RWPE2 (cell line): ENCODE results near the gene PUM1.

Experiments used
- ATAC-seq: fragments of 200-7000 bp; cut with Tn5 transposase; 3 replicates; pipeline ENCODE4 v1.9.1; 2021; ENCODE audit warnings: low read depth
- DNase-seq: peaks from one replicate; pipeline ENCODE4 v3.0.0-alpha.2; 2020; ENCODE audit warnings: low spot score
- H3K27ac ChIP-seq: fragments of 450-650 bp; 2 replicates; pipeline ENCODE4 v1.5.1; 2017; ENCODE audit warnings: mild to moderate bottlenecking; ENCODE audit not compliant: poor library complexity, severe bottlenecking
- H3K27me3 ChIP-seq: fragments of 250-450 bp; sonication (Bioruptor Pico); 2 replicates; pipeline ENCODE4 v1.5.1; 2021; ENCODE audit warnings: mild to moderate bottlenecking, moderate library complexity; ENCODE audit not compliant: insufficient read depth, poor library complexity, severe bottlenecking
- H3K36me3 ChIP-seq: fragments of 250-450 bp; sonication (Bioruptor Pico); 2 replicates; pipeline ENCODE4 v1.5.1; 2020; ENCODE audit warnings: low read depth, mild to moderate bottlenecking, moderate library complexity
- H3K4me1 ChIP-seq: fragments of 250-450 bp; sonication (Bioruptor Pico); 2 replicates; pipeline ENCODE4 v1.5.1; 2021; ENCODE audit warnings: mild to moderate bottlenecking, moderate library complexity; ENCODE audit not compliant: insufficient read depth, poor library complexity, severe bottlenecking
- H3K4me3 ChIP-seq: fragments of 250-450 bp; sonication (Bioruptor Pico); 2 replicates; pipeline ENCODE4 v1.5.1; 2021; ENCODE audit warnings: mild to moderate bottlenecking, moderate library complexity; ENCODE audit not compliant: severe bottlenecking
- H3K9me3 ChIP-seq: fragments of 250-450 bp; sonication (Bioruptor Pico); 2 replicates; pipeline ENCODE4 v1.5.1; 2021; ENCODE audit warnings: mild to moderate bottlenecking, moderate library complexity; ENCODE audit not compliant: severe bottlenecking
- CTCF ChIP-seq: fragments of 450-650 bp; IDR thresholded peaks from one replicate; pipeline ENCODE4 v1.5.1; 2017; ENCODE audit warnings: mild to moderate bottlenecking, moderate library complexity; ENCODE audit not compliant: poor library complexity, severe bottlenecking

The PUM1 gene

DNA sequence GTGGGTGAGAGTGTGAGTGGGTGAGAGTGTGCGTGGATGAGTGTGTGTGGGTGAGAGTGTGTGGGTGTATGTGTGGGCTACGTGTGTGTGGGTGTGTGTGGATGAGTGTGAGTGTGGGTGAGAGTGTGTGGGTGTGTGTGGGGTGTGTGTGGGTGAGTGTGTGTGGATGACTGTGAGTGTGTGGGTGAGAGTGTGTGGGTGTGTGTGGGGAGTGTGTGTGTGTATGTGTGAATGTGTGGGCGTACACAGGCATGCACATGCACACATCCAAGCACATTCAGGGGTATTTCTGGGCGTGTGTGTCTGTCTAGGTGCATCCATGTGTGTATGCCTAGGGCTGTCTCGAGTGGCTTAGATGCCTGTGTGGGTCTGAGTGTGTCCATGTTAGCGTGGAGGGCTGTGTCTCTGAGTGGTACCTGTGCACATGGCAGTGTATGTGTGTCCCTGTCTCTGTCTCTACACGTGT, 171.0 kb downstream of the PUM1 start:
- Histone ChIP-seq H3K27ac (no peak overlapping the region), H3K9me3 (no peaks in the 10 kb centered on the region), H3K4me3 (no peak overlapping the region), H3K4me1 (no peaks in the 10 kb centered on the region), H3K36me3 (no peaks in the 10 kb centered on the region), H3K27me3 (no peaks in the 10 kb centered on the region)
- TF ChIP-seq CTCF, result no peak
- DNase-seq (no peak), ATAC-seq (0 out of 3 replicates have a peak, but pooled peaks have one; percentile 29)

DNA sequence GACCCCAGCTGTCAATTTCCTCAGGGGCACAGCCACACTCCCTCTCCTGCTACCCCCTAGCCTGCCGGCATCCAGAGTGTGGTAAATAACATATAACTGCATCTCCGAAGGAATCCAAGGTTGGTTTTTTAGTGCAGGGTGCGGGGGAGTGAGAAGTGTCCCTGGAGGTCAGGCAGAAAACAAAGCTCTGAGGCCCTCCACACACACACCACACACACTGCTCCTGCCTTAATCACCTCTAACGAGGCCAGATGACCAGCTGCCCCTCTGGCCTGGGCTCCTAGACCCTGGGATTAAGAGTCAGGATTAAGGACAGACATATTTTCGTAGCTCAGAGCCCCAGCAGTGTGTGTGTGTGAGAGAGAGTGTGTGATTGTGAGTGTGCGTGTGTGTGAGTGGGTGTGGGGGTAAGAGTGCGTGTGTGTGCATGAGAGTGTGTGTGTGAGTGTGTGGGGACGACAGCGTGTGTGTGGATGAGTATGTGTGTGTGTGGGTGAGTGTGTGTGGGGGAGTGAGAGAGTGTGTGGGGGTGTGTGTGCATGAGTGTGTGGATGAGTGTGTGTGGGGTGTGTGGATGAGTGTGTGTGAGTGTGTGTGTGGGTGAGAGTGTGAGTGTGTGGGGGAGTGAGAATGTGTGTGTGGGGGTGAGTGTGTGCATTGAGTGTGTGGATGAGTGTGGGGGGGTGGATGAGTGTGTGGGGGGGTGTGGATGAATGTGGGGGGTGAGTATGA, 171.6 kb downstream of the PUM1 start:
- ATAC-seq (no peak), DNase-seq (no peak)
- Histone ChIP-seq H3K4me1 (no peaks in the 10 kb centered on the region), H3K9me3 (no peaks in the 10 kb centered on the region), H3K36me3 (no peaks in the 10 kb centered on the region), H3K27ac (no peak overlapping the region), H3K27me3 (no peaks in the 10 kb centered on the region), H3K4me3 (no peak overlapping the region)
- no peak for TF ChIP-seq CTCF

- Histone ChIP-seq H3K36me3 (no peaks in the 10 kb centered on the region), H3K27me3 (no peaks in the 10 kb centered on the region), H3K4me1 (no peaks in the 10 kb centered on the region)
Observed at GRCh38 chr1:30892671-30893073, 172.8 kb downstream of the PUM1 start.

GRCh38 chr1:30891227-30891552, 174.3 kb downstream of the PUM1 start:
- no peaks in the 10 kb centered on the region for H3K4me1 ChIP-seq
- H3K36me3 ChIP-seq, result no peaks in the 10 kb centered on the region
- no peak for TF ChIP-seq CTCF
- H3K27ac ChIP-seq, result no peak overlapping the region
- ATAC-seq (no peak), DNase-seq (no peak)
- no peaks in the 10 kb centered on the region for H3K27me3 ChIP-seq
- no peak overlapping the region for H3K4me3 ChIP-seq
- no peaks in the 10 kb centered on the region for H3K9me3 ChIP-seq

More at GRCh38 chr1:30892671-30893073, 172.8 kb downstream of the PUM1 start:
- Histone ChIP-seq H3K27ac (no peak overlapping the region), H3K9me3 (no peaks in the 10 kb centered on the region), H3K4me3 (no peak overlapping the region)
- DNase-seq (no peak), ATAC-seq (no peak)
- TF ChIP-seq CTCF, result no peak

DNA sequence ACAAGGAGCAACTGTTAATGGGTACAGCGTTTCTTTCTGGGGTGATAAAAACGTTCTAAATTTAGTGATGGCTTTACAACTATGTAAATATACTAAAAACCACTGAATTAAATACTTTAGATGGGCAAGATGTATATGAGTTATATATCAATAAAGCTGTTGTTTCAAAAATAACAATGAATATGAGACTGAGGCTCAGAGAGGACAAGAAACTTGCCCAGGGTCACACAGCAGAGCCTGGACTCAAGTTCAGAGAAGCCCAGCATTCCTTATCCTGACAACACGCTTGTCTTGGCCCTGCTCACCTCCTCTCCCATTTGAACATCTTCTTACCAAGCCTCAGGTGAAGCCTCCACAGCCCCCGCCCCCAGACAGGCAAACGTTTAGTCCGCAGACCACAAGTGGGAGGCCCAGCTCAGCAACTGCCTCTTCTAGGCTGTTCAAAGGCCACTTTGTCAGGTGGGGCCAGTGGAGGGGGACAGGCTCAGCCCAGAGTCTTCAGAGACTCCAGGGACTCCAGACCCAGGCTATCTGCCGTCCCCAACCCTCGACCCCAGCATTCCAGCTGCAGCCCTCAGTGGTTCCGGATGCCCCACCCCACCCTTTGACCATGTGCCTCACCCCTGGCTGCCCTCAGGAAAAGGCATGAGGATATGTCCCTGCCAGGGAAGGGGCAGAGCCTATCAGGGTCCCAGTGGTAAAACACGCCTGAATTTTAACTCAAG, 174.9 kb downstream of the PUM1 start:
- TF ChIP-seq CTCF, result no peak
- Histone ChIP-seq H3K27ac (no peak overlapping the region), H3K36me3 (no peaks in the 10 kb centered on the region), H3K4me1 (no peaks in the 10 kb centered on the region), H3K27me3 (no peaks in the 10 kb centered on the region), H3K9me3 (no peaks in the 10 kb centered on the region), H3K4me3 (no peak overlapping the region)
- DNase-seq, result no peak
- no peak for ATAC-seq
